Measurements from ENCODE around the gene SLC2A10. TPM values are rescaled to one million over a fixed set of nuclear protein-coding genes. Genes with fewer than 3 reads are reported as not detected.

SLC2A10 gene
- total RNA-seq, result 6.5 and 12.1 TPM in 2 replicates

DNA sequence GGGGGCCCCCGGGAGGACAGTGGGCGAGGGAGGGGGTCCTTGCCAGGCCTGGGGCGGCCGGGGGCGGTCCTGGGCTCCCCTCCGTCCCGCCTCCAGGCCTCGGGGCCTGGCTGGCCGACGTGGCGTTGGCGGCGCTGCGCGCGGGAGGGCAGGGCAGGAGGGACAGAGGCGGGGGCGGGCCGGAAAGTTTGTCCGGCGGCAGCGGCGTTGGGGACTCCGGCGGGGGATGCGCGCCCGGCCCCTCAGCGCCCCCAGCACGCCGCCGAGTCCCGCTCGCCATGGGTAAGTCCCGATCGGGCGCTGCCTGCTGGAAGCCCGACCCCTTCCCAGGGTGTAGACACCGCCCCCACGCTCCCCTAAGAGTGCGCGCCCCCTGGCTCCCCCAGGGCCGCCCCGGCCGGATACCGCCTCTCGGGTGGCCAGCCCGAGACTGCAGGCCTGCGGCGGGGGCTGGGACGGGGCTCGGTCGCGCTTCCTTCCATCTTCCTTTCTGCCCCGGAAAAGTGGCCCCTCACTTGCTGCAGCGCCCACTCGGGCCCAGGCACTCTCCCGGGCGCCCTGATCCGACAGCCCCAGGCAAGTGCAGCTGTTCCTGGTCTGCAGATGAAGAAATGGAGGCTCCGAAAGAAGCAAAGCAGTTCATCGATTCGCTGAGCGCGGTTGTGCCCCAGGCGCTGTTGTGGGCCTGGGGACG lies at the start of gene SLC2A10:
TSS of gene SLC2A10 (plus strand) at position 191 of the 694 bp plus-strand sequence. CDS start at position 279, 88 bp downstream.

DNA sequence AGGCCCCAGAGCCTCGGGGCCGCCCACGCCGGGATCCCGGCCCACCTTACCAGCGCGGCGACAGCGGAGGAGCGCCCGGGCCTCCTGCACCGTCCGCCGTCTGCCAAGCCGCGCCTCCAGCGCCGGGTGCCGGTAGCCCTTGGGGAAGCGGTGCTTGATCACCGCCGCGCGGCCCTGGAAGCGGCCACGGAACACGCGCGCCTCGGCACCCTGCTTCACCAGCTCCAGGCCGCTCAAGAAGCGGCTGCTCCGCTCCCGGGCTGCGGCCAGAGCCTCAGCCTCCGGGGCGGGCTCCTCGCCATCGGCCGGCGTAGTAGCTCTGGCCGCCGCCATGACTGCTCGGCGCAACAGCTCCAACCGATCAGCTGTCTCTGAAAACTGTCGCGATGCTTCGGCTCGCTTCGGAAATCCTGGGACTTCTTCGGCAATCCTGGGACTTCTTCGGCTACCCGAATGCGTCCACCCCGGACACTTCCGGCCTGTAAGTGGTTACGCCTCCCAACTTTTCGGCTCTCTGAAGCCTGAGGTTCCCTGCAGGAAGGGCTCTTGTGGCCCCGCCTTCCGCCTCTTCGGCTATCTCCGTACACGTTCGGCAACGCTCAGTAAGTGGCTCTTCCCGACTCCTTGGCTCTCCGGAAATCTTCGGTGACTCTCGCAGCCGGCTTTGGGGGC lies 20.2 kb upstream of the SLC2A10 start, which contains the start of gene TP53RK:
TSS of gene TP53RK (minus strand) at position 363 of the 672 bp plus-strand sequence. CDS start at position 333, 30 bp downstream.

Other genes with a start within 250 kb of the SLC2A10 start
- 2.7 and 7.9 TPM in 2 replicates for gene ZNF334, start 196.1 kb upstream of the SLC2A10 start, total RNA-seq
- gene OCSTAMP, start 159.0 kb upstream of the SLC2A10 start, total RNA-seq, result not detected in 2 replicates
- gene SLC13A3, start 58.2 kb upstream of the SLC2A10 start, total RNA-seq, result 3.3 and 3.8 TPM in 2 replicates
- gene TP53RK, start 20.2 kb upstream of the SLC2A10 start, total RNA-seq, result 16.5 and 17.4 TPM in 2 replicates
- gene EYA2, start 185.2 kb downstream of the SLC2A10 start, total RNA-seq, result 3.4 and 12.3 TPM in 2 replicates